Epithelial cell of esophagus (primary cell): Measurements from ENCODE around the gene AMFR.

Source experiments
- DNase-seq: peaks from one replicate; pipeline ENCODE4 v3.0.0; 2010; ENCODE audit warnings: low read depth
- H3K4me3 ChIP-seq: 2 replicates; pipeline ENCODE4 v1.5.1; 2011; ENCODE audit warnings: mild to moderate bottlenecking, low read length, control low read depth
- CTCF ChIP-seq: IDR thresholded peaks from 2 replicates; pipeline ENCODE4 v1.5.1; 2011; ENCODE audit warnings: low read depth, mild to moderate bottlenecking, low read length, control low read depth, inconsistent platforms; ENCODE audit not compliant: insufficient read depth; ENCODE audit errors: missing control alignments

Gene AMFR

GRCh38 chr16:56328276-56329022 is 96.9 kb downstream of the AMFR start:
- TF ChIP-seq CTCF = no peak
- DNase-seq = no peak
- H3K4me3 ChIP-seq = no peak overlapping the region

- no peak for DNase-seq
- TF ChIP-seq CTCF = no peak
- no peak overlapping the region for H3K4me3 ChIP-seq
Measured at GRCh38 chr16:56327929-56328258, 97.5 kb downstream of the AMFR start.

- TF ChIP-seq CTCF = no peak
- no peak overlapping the region for H3K4me3 ChIP-seq
- no peak for DNase-seq
Measured at GRCh38 chr16:56327071-56327928, 98.0 kb downstream of the AMFR start.

- DNase-seq = no peak
- TF ChIP-seq CTCF = no peak
- no peak overlapping the region for H3K4me3 ChIP-seq
Measured at GRCh38 chr16:56325956-56326355, 99.4 kb downstream of the AMFR start.

GRCh38 chr16:56324406-56324805 is 100.9 kb downstream of the AMFR start:
- peak; percentile 92 for DNase-seq
- TF ChIP-seq CTCF = no peak

GRCh38 chr16:56321571-56321970 is 103.8 kb downstream of the AMFR start:
- no peak overlapping the region for H3K4me3 ChIP-seq
- no peak for DNase-seq
- TF ChIP-seq CTCF = no peak

More at GRCh38 chr16:56324406-56324805, 100.9 kb downstream of the AMFR start:
- H3K4me3 ChIP-seq = no peak overlapping the region
